GM12878 (cell line): ENCODE results near the gene DNAH17. TPM values are rescaled to one million over a fixed set of nuclear protein-coding genes. Genes with fewer than 3 reads are reported as not detected.

Experiments
- ATAC-seq: fragments of 200-7000 bp; cut with Tn5 transposase; 3 replicates; pipeline ENCODE4 v1.9.1; 2020; ENCODE audit warnings: mild to moderate bottlenecking, moderate library complexity
- BruUV-seq: library from RNA; stranded (reverse); fragments of 400-500 nt; replicated peaks from 2 replicates; lab custom pipeline; 2021; lab: Mats Ljungman, UMichigan
- CTCF ChIA-PET: fragments of 300-600 bp; sonication (Branson Sonifier 250); formaldehyde crosslinking; extraction: SDS; loops from one replicate; lab custom pipeline; 2021; ENCODE audit warnings: inconsistent platforms; lab: Yijun Ruan, JAX
- POLR2A ChIA-PET: fragments of 350-600 bp; formaldehyde crosslinking; extraction: SDS; loops from one replicate; lab custom pipeline; 2021; ENCODE audit warnings: inconsistent platforms; lab: Charles Lee
- RAD21 ChIA-PET: fragments of 300-600 bp; sonication (Branson Sonifier 250); formaldehyde crosslinking; loops from one replicate; lab custom pipeline; 2023; ENCODE audit warnings: antibody characterized with exemption; ENCODE audit not compliant: unreplicated experiment; lab: Charles Lee
- SMC1A ChIA-PET: fragments of 300-600 bp; sonication (Branson Sonifier 250); formaldehyde crosslinking; loops from one replicate; lab custom pipeline; 2023; ENCODE audit not compliant: unreplicated experiment, uncharacterized antibody; lab: Charles Lee
- DNase-seq: peaks from one replicate; pipeline ENCODE4 v3.0.0-alpha.2; 2011; ENCODE audit warnings: low read depth, low spot score
- FAIRE-seq: peaks from 3 replicates; lab custom pipeline; 2011; peaks lifted over from hg19 to GRCh38; lab: Jason Lieb, UNC
- H2AFZ ChIP-seq: 2 replicates; pipeline ENCODE4 v1.6.0; 2011; ENCODE audit warnings: low read depth, low read length, control low read depth; ENCODE audit not compliant: control insufficient read depth
- H3K27ac ChIP-seq: 2 replicates; pipeline ENCODE4 v1.5.1; 2011; ENCODE audit warnings: control low read depth; ENCODE audit not compliant: control insufficient read depth, insufficient read depth
- H3K27me3 ChIP-seq, 2 experiments: replicated peaks in 1 of 2; 2 replicates each; pipeline versions ENCODE4 v1.6.0 to v1.6.1; 2011; ENCODE audit warnings: low read length in 1 of 2; ENCODE audit not compliant: control insufficient read depth in 2 of 2, insufficient read depth in 2 of 2
- H3K36me3 ChIP-seq, 2 experiments: 2 replicates each; pipeline ENCODE4 v1.5.1; 2011; ENCODE audit warnings: low read length in 1 of 2; ENCODE audit not compliant: control insufficient read depth in 2 of 2, insufficient read depth in 2 of 2
- H3K4me1 ChIP-seq: 2 replicates; pipeline ENCODE4 v1.6.1; 2011; ENCODE audit warnings: mild to moderate bottlenecking, low read length, moderate library complexity, mixed read lengths; ENCODE audit not compliant: control insufficient read depth, insufficient read depth
- H3K4me2 ChIP-seq: 2 replicates; pipeline ENCODE4 v1.6.0; 2011; ENCODE audit warnings: control low read depth; ENCODE audit not compliant: control insufficient read depth, insufficient read depth
- H3K4me3 ChIP-seq: fragments of 200-600 bp; sonication (generic); 2 replicates; pipeline ENCODE4 v1.5.1; 2016
- H3K79me2 ChIP-seq: 2 replicates; pipeline ENCODE4 v1.6.0; 2011; ENCODE audit warnings: low read length; ENCODE audit not compliant: control insufficient read depth, insufficient read depth
- H3K9ac ChIP-seq: 2 replicates; pipeline ENCODE4 v1.8.0; 2011; ENCODE audit warnings: low read length, control low read depth, mixed read lengths; ENCODE audit not compliant: control insufficient read depth, insufficient read depth
- H3K9me3 ChIP-seq: replicated peaks from 3 replicates; pipeline ENCODE4 v1.5.1; 2011; ENCODE audit warnings: mild to moderate bottlenecking, low read length; ENCODE audit not compliant: control insufficient read depth, insufficient read depth
- H4K20me1 ChIP-seq: 2 replicates; pipeline ENCODE4 v1.6.0; 2011; ENCODE audit not compliant: control insufficient read depth, insufficient read depth
- BMI1 ChIP-seq: fragments of 450-650 bp; IDR thresholded peaks from 2 replicates; pipeline ENCODE4 v1.6.1; 2016; ENCODE audit warnings: mild to moderate bottlenecking, moderate library complexity, borderline replicate concordance
- CBX5 ChIP-seq: sonication (generic); IDR thresholded peaks from 2 replicates; pipeline ENCODE4 v1.6.1; 2016; ENCODE audit warnings: low read depth, moderate library complexity, mild to moderate bottlenecking, inconsistent platforms
- EZH2 ChIP-seq: IDR thresholded peaks from 2 replicates; pipeline ENCODE4 v1.6.1; 2012; ENCODE audit warnings: low read depth, mild to moderate bottlenecking, control low read depth, inconsistent platforms, low read length, borderline replicate concordance; ENCODE audit not compliant: control insufficient read depth
- KAT2A ChIP-seq: conservative IDR thresholded peaks from 2 replicates; pipeline ENCODE4 v1.6.1; 2011; ENCODE audit warnings: low read depth, low read length; ENCODE audit not compliant: control insufficient read depth
- KLF5 ChIP-seq: fragments of 450-650 bp; IDR thresholded peaks from 2 replicates; pipeline ENCODE4 v1.6.1; 2014; ENCODE audit warnings: mild to moderate bottlenecking; ENCODE audit not compliant: partially characterized antibody
- MTA2 ChIP-seq: fragments of 450-650 bp; IDR thresholded peaks from 2 replicates; pipeline ENCODE4 v1.6.1; 2016; ENCODE audit warnings: low read depth, mild to moderate bottlenecking, moderate library complexity
- NR2C1 ChIP-seq: fragments of 450-650 bp; IDR thresholded peaks from 2 replicates; pipeline ENCODE4 v1.6.1; 2017; ENCODE audit warnings: antibody characterized with exemption, mild to moderate bottlenecking, moderate library complexity
- NR2C2 ChIP-seq: IDR thresholded peaks from 2 replicates; pipeline ENCODE4 v1.6.1; 2011; ENCODE audit warnings: borderline replicate concordance, low read depth; ENCODE audit not compliant: control insufficient read depth, insufficient read length
- NRF1 ChIP-seq: conservative IDR thresholded peaks from 2 replicates; pipeline ENCODE4 v1.6.1; 2011; ENCODE audit warnings: mild to moderate bottlenecking, low read depth, low read length, improper control_type of control experiment
- RAD51 ChIP-seq: fragments of 450-650 bp; IDR thresholded peaks from 2 replicates; pipeline ENCODE4 v1.6.1; 2016; ENCODE audit warnings: moderate library complexity, mild to moderate bottlenecking, inconsistent platforms
- SUPT20H ChIP-seq: IDR thresholded peaks from 2 replicates; pipeline ENCODE4 v1.6.1; 2011; ENCODE audit warnings: low read depth, mild to moderate bottlenecking, low read length, moderate library complexity, borderline replicate concordance; ENCODE audit not compliant: control insufficient read depth
- SUZ12 ChIP-seq: fragments of 200-600 bp; sonication (generic); IDR thresholded peaks from one replicate; pipeline ENCODE4 v1.6.1; 2018; ENCODE audit warnings: antibody characterized with exemption, mild to moderate bottlenecking; ENCODE audit not compliant: unreplicated experiment
- YBX1 ChIP-seq: fragments of 450-650 bp; IDR thresholded peaks from 2 replicates; pipeline ENCODE4 v1.6.1; 2016; ENCODE audit warnings: antibody characterized with exemption
- ZNF274 ChIP-seq: IDR thresholded peaks from one replicate; pipeline ENCODE4 v1.8.0; 2011; ENCODE audit not compliant: insufficient read length, insufficient read depth
- WGBS: methylation state at CpG from one replicate; pipeline ENCODE4 v1.1.6; 2016; ENCODE audit warnings: low lambda C conversion rate; ENCODE audit not compliant: insufficient replicate concordance, insufficient coverage; ENCODE audit errors: missing lambda C conversion rate; 5-methylcytosine and 5-hydroxymethylcytosine counted together
- in situ Hi-C: fragments of 300-500 bp; cut with MboI; formaldehyde crosslinking; loops from 9 replicates; pipeline ENCODE4 v1.14.3; 2018; ENCODE audit warnings: mixed read lengths
- intact Hi-C: fragments of 100-400 bp; cut with micrococcal nuclease; formaldehyde crosslinking; loops from one replicate; pipeline ENCODE4 v1.14.2; 2022; ENCODE audit not compliant: unreplicated experiment
- polyA plus RNA-seq, 11 experiments: library from polyadenylated mRNA; depleted of rRNA in 4 of 11; unstranded in 6 of 11; stranded (reverse) in 5 of 11; fragments of >200 nt; fragmentation: Nextera tagmentation in 4 of 11; fragmentation: Illumina TruSeq in 1 of 11; extraction: Ambion mirVana in 4 of 11; extraction: Trizol in 1 of 11; gene quantifications; 1 replicate in 1 of 11; 2 replicates in 10 of 11; pipeline versions ENCODE4 v1.2.1 to v1.2.3, GENCODE V29; 2011 to 2016; ENCODE audit warnings: inconsistent platforms in 2 of 11, missing spikeins in 2 of 11, low read depth in 1 of 11
- total RNA-seq, 4 experiments: library from RNA; depleted of rRNA in 3 of 4; stranded (reverse); fragments of >200 nt in 3 of 4; fragmentation: Illumina TruSeq in 1 of 4; extraction: Trizol in 1 of 4; gene quantifications; 2 replicates each; pipeline versions ENCODE4 v1.2.1 to v1.2.3, GENCODE V29; 2013 to 2021
- TF ChIP-seq, protein P1 (sequence below): fragments of 450-650 bp; IDR thresholded peaks from 2 replicates; pipeline ENCODE4 v1.6.1; 2018; ENCODE audit warnings: borderline replicate concordance, mild to moderate bottlenecking; ENCODE audit not compliant: partially characterized antibody
- TF ChIP-seq, protein P2 (sequence below): fragments of 450-650 bp; IDR thresholded peaks from 2 replicates; pipeline ENCODE4 v1.6.1; 2014; ENCODE audit warnings: mild to moderate bottlenecking

The DNAH17 gene
- total and polyA plus RNA-seq, 10 of the 15 experiments (the other 5 are each of a cell fraction or from before 2014, with no cell fraction given): 0.16 to 2.9 (median 0.56) TPM

DNA sequence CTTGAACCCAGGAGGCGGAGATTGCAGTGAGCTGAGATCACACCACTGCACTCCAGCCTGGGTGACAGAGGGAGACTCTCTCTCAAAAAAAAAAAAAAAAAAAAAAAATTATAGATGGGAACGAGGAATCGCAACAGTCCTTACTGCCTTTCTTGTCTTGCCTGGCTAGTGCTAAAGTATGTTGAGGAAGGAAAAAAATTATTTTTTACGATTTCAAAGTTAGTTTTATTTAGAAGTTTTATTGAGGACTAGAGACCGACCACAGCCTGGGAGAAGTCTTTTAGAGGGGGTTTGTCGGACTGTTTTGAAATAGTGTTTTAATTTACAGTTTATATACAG, 15.8 kb upstream of the DNAH17 start:
- ATAC-seq: no peak

More for the DNA sequence above, 15.8 kb upstream of the DNAH17 start:
- TF ChIP-seq, protein P1, sequence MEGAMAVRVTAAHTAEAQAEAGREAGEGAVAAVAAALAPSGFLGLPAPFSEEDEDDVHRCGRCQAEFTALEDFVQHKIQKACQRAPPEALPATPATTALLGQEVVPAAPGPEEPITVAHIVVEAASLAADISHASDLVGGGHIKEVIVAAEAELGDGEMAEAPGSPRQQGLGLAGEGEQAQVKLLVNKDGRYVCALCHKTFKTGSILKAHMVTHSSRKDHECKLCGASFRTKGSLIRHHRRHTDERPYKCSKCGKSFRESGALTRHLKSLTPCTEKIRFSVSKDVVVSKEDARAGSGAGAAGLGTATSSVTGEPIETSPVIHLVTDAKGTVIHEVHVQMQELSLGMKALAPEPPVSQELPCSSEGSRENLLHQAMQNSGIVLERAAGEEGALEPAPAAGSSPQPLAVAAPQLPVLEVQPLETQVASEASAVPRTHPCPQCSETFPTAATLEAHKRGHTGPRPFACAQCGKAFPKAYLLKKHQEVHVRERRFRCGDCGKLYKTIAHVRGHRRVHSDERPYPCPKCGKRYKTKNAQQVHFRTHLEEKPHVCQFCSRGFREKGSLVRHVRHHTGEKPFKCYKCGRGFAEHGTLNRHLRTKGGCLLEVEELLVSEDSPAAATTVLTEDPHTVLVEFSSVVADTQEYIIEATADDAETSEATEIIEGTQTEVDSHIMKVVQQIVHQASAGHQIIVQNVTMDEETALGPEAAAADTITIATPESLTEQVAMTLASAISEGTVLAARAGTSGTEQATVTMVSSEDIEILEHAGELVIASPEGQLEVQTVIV: no peak
- TF ChIP-seq, protein P2, sequence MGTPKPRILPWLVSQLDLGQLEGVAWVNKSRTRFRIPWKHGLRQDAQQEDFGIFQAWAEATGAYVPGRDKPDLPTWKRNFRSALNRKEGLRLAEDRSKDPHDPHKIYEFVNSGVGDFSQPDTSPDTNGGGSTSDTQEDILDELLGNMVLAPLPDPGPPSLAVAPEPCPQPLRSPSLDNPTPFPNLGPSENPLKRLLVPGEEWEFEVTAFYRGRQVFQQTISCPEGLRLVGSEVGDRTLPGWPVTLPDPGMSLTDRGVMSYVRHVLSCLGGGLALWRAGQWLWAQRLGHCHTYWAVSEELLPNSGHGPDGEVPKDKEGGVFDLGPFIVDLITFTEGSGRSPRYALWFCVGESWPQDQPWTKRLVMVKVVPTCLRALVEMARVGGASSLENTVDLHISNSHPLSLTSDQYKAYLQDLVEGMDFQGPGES: no peak
- no peak for TF ChIP-seq MTA2
- TF ChIP-seq KAT2A: no peak
- TF ChIP-seq SUPT20H: no peak
- no peak for TF ChIP-seq NR2C1
- TF ChIP-seq KLF5: no peak
- no peak for TF ChIP-seq RAD51
- no peak for TF ChIP-seq ZNF274
- no peak for TF ChIP-seq NRF1
- TF ChIP-seq EZH2: no peak
- no peak for TF ChIP-seq CBX5
- TF ChIP-seq NR2C2: no peak
- TF ChIP-seq SUZ12: no peak
- no peak for TF ChIP-seq BMI1
- TF ChIP-seq YBX1: no peak
- in situ Hi-C loops: no loop called here
- RAD21 ChIA-PET: no interaction called here
- DNase-seq (no peak), FAIRE-seq (no peak)
- Histone ChIP-seq H3K27ac (no peak overlapping the region), H3K9me3 (no peaks in the 10 kb centered on the region), H3K9ac (no peak overlapping the region), H3K79me2 (no peaks in the 10 kb centered on the region), H3K36me3 (no peaks in the 10 kb centered on the region), H3K27me3 (0 out of 4 replicates have a peak, but pooled peaks cover 0 to 1% of the 10 kb centered on the region in 2 experiments), H3K4me1 (peaks cover 3% of the 10 kb centered on the region), H2AFZ (no peak overlapping the region), H3K4me3 (no peak overlapping the region), H4K20me1 (no peaks in the 10 kb centered on the region), H3K4me2 (no peak overlapping the region)
- SMC1A ChIA-PET: interaction anchor here (2.5 kb wide), 1 partner anchor 12 kb away, joined by 9 read pairs; no protein-coding TSS in a partner anchor
- no TSS peak for BruUV-seq
- CTCF ChIA-PET: no interaction called here
- WGBS: 62% methylated on average over 6 of the region's 6 CpGs
- POLR2A ChIA-PET: interaction anchor here (0.7 kb wide), 1 partner anchor 481 kb away, joined by 5 read pairs; no protein-coding TSS in a partner anchor
- intact Hi-C loops: no loop called here
